Activated CD4-positive, CD25-positive, alpha-beta regulatory T cell treated with anti-CD3 and anti-CD28 coated beads, Interleukin-2, amount 50 U/mL, for 72 hours (primary cell): Measurements from ENCODE around the gene WIZ.
A peak's percentile ranks its signal among the peaks of the same experiment; 100 is the strongest.

ENCODE experiments used
- DNase-seq: peaks from one replicate; pipeline ENCODE4 v3.0.0; 2021

The WIZ gene

GRCh38 chr19:15464394-15465385 lies 14.9 kb upstream of the WIZ start, which contains the start of gene RASAL3:
Gene RASAL3 (minus strand): TSS chr19:15464544. CDS start chr19:15464358, 186 bp downstream.
- peak; percentile 66 for DNase-seq

- peak; percentile 74 for DNase-seq
Measured at GRCh38 chr19:15463861-15464371, 14.2 kb upstream of the WIZ start.

- no peak for DNase-seq
Measured at GRCh38 chr19:15461694-15462093, 11.9 kb upstream of the WIZ start.

DNA sequence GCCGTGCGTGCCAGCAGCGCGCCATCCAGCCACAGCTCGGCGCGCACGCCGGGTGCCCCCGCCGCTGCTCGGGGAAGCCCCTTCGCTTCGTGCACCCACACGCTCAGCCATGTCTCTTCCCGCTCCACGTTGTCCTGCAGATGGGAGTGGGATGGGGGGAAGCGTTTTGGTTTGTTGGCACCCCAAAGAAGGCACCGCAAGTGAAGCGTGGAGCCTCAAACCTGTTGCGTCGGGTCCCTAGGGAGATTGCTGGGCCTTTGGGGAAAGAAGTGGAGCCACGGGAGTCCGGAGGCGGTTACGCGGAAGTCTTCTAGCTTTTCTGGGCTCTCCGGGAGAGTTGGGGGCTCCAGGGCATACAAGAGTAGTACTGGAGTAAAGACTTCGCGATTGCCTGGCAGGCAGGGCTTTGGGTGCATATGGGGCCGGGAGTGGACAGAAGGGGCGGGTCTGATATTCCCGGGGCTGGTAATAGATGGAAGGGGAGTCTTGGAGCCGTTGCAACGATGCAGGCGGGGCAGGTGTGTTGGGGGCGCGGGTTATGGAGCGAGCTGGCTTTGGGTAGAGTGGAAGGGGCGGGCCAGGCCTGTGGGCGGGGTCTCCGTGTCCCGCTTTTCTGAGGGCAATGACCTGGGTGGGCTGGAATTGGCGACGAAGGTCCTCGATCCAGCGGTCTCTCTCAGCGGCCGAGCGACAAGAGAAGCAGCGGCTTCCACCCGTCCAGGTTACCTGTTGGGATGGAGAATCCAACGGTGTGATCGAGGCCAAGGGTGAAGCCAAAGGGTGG lies 8.1 kb upstream of the WIZ start:
- no peak for DNase-seq

DNA sequence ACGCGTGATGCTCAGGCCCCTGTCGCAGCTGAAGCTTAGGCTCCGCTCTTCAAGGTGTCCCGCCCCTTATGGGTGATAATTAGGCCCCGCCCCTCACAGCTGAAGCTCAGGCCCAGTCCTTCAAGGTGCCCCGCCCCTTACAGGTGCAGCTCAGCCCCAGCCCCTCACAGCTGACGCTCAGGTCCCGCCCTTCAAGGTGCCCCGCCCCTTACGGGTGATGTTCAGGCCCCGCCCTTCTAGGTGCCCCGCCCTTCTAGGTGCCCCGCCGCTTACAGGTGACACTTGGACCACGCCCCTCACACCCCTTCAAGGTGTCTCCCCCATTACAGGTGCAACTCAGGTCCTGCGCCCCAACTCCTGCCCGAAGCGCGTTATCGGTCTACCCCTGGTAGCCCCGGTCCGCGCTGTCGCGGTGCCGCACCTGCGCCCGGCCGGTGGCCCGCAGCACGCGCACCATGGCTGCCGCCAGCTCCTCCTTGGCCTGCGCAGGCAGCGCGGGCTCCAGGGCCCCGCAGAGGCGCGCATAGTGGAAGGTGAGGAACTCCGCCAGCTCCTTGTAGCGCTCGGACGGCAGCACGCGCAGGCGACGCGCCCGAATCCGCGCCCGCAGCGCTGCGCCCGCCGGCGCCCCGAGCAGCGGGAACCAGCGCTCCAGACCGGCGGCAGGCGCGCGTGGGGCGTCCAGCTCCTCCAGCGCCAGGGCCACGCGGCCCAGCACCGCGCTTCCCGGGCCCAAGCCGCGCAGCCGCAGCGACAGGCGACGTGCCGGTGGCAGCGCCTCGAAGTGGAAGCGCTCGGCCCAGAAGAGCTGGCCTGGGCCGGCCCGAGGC lies 7.3 kb upstream of the WIZ start:
- no peak for DNase-seq

- no peak for DNase-seq
Measured at GRCh38 chr19:15456441-15456840, 6.7 kb upstream of the WIZ start.

DNA sequence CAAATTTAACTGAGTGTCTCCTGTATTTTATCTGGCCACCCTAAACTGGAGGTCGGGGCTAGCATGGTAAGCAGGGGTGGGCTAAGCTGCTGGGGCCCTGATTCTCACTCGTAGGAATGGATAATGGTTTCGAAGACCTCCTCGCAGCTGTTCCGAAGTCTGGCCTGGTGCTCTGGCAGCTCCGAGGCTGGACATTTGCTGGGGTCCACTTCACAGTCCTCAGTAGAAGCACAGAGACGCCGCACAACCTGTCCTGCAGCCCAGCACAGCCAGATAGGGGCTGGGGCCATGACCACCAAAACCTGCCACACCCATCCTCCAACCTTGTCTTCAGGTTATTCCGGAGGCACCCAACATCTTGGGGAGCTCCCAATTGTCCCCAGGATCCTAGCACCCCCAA lies 6.2 kb upstream of the WIZ start:
- DNase-seq: no peak

- DNase-seq: no peak
Measured at GRCh38 chr19:15453906-15454860, 4.4 kb upstream of the WIZ start.

GRCh38 chr19:15453091-15453578 lies 3.4 kb upstream of the WIZ start:
- DNase-seq: no peak

GRCh38 chr19:15452111-15453047 lies 2.6 kb upstream of the WIZ start:
- no peak for DNase-seq

DNA sequence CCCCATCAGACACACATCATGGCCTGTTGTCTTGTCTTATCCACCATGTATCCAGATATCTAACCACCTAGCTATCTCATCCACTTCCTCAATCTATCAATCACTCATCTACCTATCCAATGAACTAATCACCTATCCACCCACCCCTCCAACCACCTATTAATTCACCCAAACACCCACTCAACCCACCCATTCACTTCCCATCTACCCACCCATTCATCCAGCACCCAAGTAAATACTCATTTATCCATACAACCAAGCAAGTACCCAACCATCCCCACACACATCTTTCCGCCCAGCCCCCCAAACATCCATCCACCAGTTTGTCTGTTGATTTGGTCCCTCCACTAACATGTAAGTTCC lies 753 bp upstream of the WIZ start:
- no peak for DNase-seq

DNA sequence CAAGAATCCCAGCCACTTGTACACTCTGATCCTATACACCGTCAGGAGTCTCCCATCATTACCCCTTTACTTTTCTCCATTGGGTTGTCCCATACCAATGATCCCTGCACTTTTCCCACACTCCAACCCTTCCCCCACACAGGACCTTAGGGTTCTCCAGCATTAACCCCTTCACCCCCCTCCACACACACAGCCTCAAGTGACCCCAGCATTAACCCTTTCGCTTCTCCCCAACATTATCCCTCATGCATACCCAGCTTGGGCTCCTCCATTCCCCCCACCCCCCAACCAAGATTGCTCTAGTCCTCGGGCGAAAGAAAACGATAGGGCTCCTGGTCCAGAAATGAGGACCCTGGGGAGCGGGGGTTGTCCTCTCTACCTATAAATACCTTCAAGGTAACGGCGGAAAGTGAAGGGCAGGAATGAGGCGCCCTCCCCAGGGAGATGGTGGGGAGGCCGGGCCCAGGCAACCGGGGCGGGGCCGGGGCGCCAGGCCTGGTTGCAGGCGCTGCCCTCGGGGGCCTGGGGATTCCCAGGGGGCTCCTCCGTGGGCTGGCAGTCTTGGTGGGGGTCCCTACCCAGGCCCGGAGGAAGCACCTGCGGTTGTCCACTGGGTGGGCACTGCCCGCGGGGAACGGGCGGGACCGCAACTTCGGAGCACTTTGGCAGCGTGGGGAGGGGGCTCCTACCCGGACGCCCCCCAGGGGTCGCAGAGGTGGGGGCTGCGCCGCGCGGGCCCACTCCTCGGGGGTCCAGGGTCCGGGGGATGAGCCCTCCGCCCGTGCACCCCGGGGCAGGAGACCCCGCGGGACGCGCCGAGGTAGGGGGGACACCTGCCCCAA lies 757 bp downstream of the WIZ start:
- no peak for DNase-seq

- DNase-seq: no peak
Measured at GRCh38 chr19:15448044-15448777, 1.5 kb downstream of the WIZ start.

GRCh38 chr19:15447057-15447456 lies 2.7 kb downstream of the WIZ start:
- DNase-seq: no peak

DNA sequence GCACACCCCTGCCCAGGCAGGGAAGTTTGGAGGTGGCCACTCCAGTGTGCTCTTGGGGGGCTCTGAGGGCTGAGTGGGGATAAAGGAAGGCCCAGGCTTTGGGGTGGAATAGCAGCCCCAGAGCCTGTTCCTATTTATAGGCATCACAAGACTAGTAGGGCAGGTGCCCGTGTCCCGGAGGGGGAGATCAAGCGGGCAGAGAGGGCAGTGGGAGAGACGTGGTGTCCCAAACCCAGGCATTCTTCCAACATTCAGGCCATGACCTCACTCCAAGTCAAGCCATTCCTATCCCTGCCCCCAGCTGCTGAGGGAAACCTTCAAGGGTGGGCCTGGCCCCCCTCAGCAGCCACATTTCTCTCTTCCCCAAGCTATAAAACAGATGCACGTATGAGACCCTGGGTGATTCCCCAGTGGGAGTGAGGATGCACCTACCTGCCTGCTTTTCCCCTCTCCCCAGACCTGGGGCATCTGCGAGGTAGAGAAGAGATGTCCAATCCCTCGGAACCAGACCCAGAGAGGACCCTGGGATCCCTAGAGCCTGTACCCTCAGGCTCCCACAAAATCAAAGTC lies 3.9 kb downstream of the WIZ start:
- DNase-seq: no peak

DNA sequence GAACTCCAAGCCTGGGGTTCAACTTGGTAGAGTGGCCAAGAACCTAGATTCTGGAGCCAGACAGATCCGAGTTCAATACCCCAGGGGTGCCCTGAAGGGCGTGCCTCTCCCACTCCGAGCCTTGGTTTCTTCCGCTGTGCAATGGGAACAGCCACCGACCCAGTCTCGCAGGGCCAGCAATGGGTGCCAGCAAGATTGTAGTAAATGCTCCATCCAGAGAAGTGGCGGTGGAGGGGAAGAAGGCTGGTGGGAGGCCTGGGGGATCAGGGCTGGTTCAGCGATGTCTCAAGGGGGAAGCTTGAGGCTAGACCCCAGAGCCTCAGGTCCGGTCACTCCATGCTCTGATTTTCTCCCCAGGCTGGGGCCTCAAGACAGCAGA lies 4.5 kb downstream of the WIZ start:
- DNase-seq: no peak

DNA sequence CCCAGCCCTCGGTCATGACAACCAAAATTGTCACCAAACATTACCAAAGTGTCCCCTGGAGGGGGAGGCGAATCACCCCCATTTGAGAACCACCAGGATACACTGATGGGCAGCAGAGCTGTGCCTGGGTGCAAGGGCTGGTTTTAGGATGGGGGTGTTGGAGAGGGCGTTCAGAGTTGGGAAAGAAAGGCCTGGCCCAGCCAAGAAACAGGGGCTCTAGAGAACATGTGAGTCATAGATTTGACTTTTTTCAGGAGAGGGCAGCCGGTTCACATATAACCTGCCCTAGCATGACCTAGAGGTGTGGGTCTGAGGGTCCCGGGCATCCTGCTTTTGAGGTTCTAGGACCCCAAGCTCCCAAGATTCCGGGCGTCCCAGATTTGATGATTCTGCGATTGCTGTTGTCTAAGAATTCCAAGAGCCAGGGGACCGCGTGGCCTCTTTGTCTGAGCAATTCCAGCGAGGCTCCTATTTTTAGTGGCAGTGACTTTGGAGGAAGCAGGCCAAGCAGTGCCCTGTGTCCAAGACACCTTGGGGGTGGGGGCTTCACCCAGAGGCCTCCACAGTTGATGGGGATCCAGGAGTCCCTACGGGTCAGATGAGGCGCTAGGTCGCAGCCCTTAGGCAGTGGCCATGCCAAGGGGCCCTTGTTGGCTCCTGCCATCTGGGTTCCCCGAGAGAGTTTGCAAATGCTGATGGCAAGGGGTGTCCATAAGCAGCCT lies 5.1 kb downstream of the WIZ start:
- no peak for DNase-seq
